DLD1 (cell line): ENCODE results near the gene MAPRE3.

Source experiments
- in situ Hi-C: cut with HindIII; loops from 2 replicates; pipeline ENCODE4 v1.10.0; 2017; ENCODE audit warnings: low sequenced_read_pairs

Gene MAPRE3

GRCh38 chr2:26948800-26949199, 21.6 kb upstream of the MAPRE3 start:
- in situ Hi-C loops = no loop called here

- in situ Hi-C loops = no loop called here
Measured at GRCh38 chr2:26950246-26950645, 20.2 kb upstream of the MAPRE3 start.

- in situ Hi-C loops = no loop called here
Measured at GRCh38 chr2:26951236-26951635, 19.2 kb upstream of the MAPRE3 start.

- in situ Hi-C loops = no loop called here
Measured at GRCh38 chr2:26952374-26952773, 18.1 kb upstream of the MAPRE3 start.

- in situ Hi-C loops = no loop called here
Measured at GRCh38 chr2:26954135-26954534, 16.3 kb upstream of the MAPRE3 start.

GRCh38 chr2:26957041-26957440, 13.4 kb upstream of the MAPRE3 start:
- in situ Hi-C loops = no loop called here

GRCh38 chr2:26957534-26957933, 12.9 kb upstream of the MAPRE3 start:
- in situ Hi-C loops = no loop called here

GRCh38 chr2:26959331-26959730, 11.1 kb upstream of the MAPRE3 start:
- in situ Hi-C loops = no loop called here

- in situ Hi-C loops = no loop called here
Measured at GRCh38 chr2:26964446-26965130, 5.8 kb upstream of the MAPRE3 start.

GRCh38 chr2:26968001-26968400, 2.4 kb upstream of the MAPRE3 start:
- in situ Hi-C loops = no loop called here

GRCh38 chr2:26969077-26969844, 1.2 kb upstream of the MAPRE3 start:
- in situ Hi-C loops = no loop called here

GRCh38 chr2:26970928-26971627, 641 bp downstream of the MAPRE3 start:
- in situ Hi-C loops = no loop called here

- in situ Hi-C loops = no loop called here
Measured at GRCh38 chr2:26971911-26972786, 1.7 kb downstream of the MAPRE3 start.

- in situ Hi-C loops = no loop called here
Measured at GRCh38 chr2:26974352-26974751, 3.9 kb downstream of the MAPRE3 start.

GRCh38 chr2:26975102-26975501, 4.7 kb downstream of the MAPRE3 start:
- in situ Hi-C loops = no loop called here

GRCh38 chr2:26975656-26976055, 5.2 kb downstream of the MAPRE3 start:
- in situ Hi-C loops = no loop called here

GRCh38 chr2:26976237-26976636, 5.8 kb downstream of the MAPRE3 start:
- in situ Hi-C loops = no loop called here

- in situ Hi-C loops = no loop called here
Measured at GRCh38 chr2:26977012-26977411, 6.6 kb downstream of the MAPRE3 start.

GRCh38 chr2:26978061-26978596, 7.7 kb downstream of the MAPRE3 start:
- in situ Hi-C loops = no loop called here

- in situ Hi-C loops = no loop called here
Measured at GRCh38 chr2:26979741-26980140, 9.3 kb downstream of the MAPRE3 start.

- in situ Hi-C loops = no loop called here
Measured at GRCh38 chr2:26980971-26981370, 10.5 kb downstream of the MAPRE3 start.
